ENCODE measurements around the gene RAD21L1. TPM values are rescaled to one million over a fixed set of nuclear protein-coding genes. Genes with fewer than 3 reads are reported as not detected.
"Not testable (repeated sequence)": the region's sequence is repeated elsewhere in the genome, so short reads cannot be mapped to it uniquely, and the experiment has no call there.

Gene RAD21L1
- total RNA-seq, 4 donors from 2014 or later: not detected

- no peaks in the 10 kb centered on the region for H3K9me3 ChIP-seq
- intact Hi-C loops (cut with DNase I): no loop called here
- no peaks in the 10 kb centered on the region for H3K4me1 ChIP-seq
- no peak overlapping the region for H3K27ac ChIP-seq
- no peak for DNase-seq
- no peaks in the 10 kb centered on the region for H3K36me3 ChIP-seq
- H3K27me3 ChIP-seq: peaks cover 0 to 32% (median 2%) of the 10 kb centered on the region in 4 donors
- no peak for TF ChIP-seq POLR2A (IDR thresholded peaks at IDR 0.05)
- TF ChIP-seq CTCF (IDR thresholded peaks at IDR 0.05): no peak
- no peak overlapping the region for H3K4me3 ChIP-seq
These were observed 15.6 kb downstream of the RAD21L1 start for GRCh38 chr20:1241456-1241855.

- DNase-seq: no peak
- Histone ChIP-seq H3K27me3 (peaks cover 0 to 32% (median 2%) of the 10 kb centered on the region in 4 donors), H3K9me3 (no peaks in the 10 kb centered on the region), H3K27ac (no peak overlapping the region), H3K4me3 (no peak overlapping the region), H3K4me1 (no peaks in the 10 kb centered on the region), H3K36me3 (no peaks in the 10 kb centered on the region)
- 79 to 88% methylated on average over 1 to 2 of the region's 3 CpGs for WGBS, 2 donors
- intact Hi-C loops (cut with DNase I): no loop called here
- TF ChIP-seq CTCF (IDR thresholded peaks at IDR 0.05): no peak
- no peak for TF ChIP-seq POLR2A (IDR thresholded peaks at IDR 0.05)
These were observed 16.3 kb downstream of the RAD21L1 start for GRCh38 chr20:1242099-1242498.

- intact Hi-C loops (cut with DNase I): no loop called here
- H3K27ac ChIP-seq: no peak overlapping the region
- H3K9me3 ChIP-seq: no peaks in the 10 kb centered on the region
- no peak for TF ChIP-seq CTCF (IDR thresholded peaks at IDR 0.05)
- TF ChIP-seq POLR2A (IDR thresholded peaks at IDR 0.05): no peak
- peaks cover 0 to 32% (median 2%) of the 10 kb centered on the region in 4 donors for H3K27me3 ChIP-seq
- H3K36me3 ChIP-seq: no peaks in the 10 kb centered on the region
- 41 to 61% methylated on average over 2 of the region's 2 CpGs for WGBS, 2 donors
- no peaks in the 10 kb centered on the region for H3K4me1 ChIP-seq
- DNase-seq: no peak
- H3K4me3 ChIP-seq: no peak overlapping the region
These were observed 16.7 kb downstream of the RAD21L1 start for GRCh38 chr20:1242530-1242929.

GRCh38 chr20:1245578-1245977 lies 19.7 kb downstream of the RAD21L1 start:
- H3K9me3 ChIP-seq: no peaks in the 10 kb centered on the region
- no peak overlapping the region for H3K4me3 ChIP-seq
- H3K4me1 ChIP-seq: no peaks in the 10 kb centered on the region
- WGBS, 2 donors: 50 to 52% methylated on average over 2 of the region's 2 CpGs
- no peaks in the 10 kb centered on the region for H3K36me3 ChIP-seq
- peaks cover 0 to 20% (median 0%) of the 10 kb centered on the region in 4 donors for H3K27me3 ChIP-seq
- TF ChIP-seq CTCF (IDR thresholded peaks at IDR 0.05): no peak
- intact Hi-C loops (cut with DNase I): no loop called here
- DNase-seq: no peak
- H3K27ac ChIP-seq: no peak overlapping the region

GRCh38 chr20:1247689-1248088 lies 21.8 kb downstream of the RAD21L1 start:
- H3K4me3 ChIP-seq: no peak overlapping the region
- peaks cover 0 to 4% (median 0%) of the 10 kb centered on the region in 4 donors for H3K27me3 ChIP-seq
- no peaks in the 10 kb centered on the region for H3K4me1 ChIP-seq
- no peaks in the 10 kb centered on the region for H3K9me3 ChIP-seq
- TF ChIP-seq POLR2A (IDR thresholded peaks at IDR 0.05): no peak
- TF ChIP-seq CTCF (IDR thresholded peaks at IDR 0.05): no peak
- no peak overlapping the region for H3K27ac ChIP-seq
- no peaks in the 10 kb centered on the region for H3K36me3 ChIP-seq
- DNase-seq: no peak
- intact Hi-C loops (cut with DNase I): no loop called here

- H3K4me3 ChIP-seq; H3K36me3 ChIP-seq; H3K9me3 ChIP-seq; H3K27me3 ChIP-seq; H3K27ac ChIP-seq; intact Hi-C loops (cut with DNase I); H3K4me1 ChIP-seq; DNase-seq: not testable (repeated sequence)
- 89 to 91% methylated on average over 2 of the region's 2 CpGs for WGBS, 2 donors
These were observed 24.4 kb downstream of the RAD21L1 start for GRCh38 chr20:1250282-1250681.
